T-cell (primary cell): ENCODE measurements around the gene GTPBP1. TPM values are rescaled to one million over a fixed set of nuclear protein-coding genes. Genes with fewer than 3 reads are reported as not detected.

Source experiments
- ATAC-seq, 4 experiments: fragments of 200-7000 bp in 3 of 4; fragments of 150-1000 bp in 1 of 4; cut with Tn5 transposase; replicated peaks in 1 of 4; 1 replicate in 3 of 4; 2 replicates in 1 of 4; pipeline ENCODE4 v1.10.0; 2021; ENCODE audit warnings: moderate library complexity in 3 of 4, mild to moderate bottlenecking in 2 of 4, moderate number of reproducible peaks in 1 of 4
- CTCF ChIA-PET, 2 donors: fragments of 300-600 bp; sonication (Branson Sonifier 250); formaldehyde crosslinking; loops; one replicate each; lab custom pipeline; 2022; ENCODE audit warnings: antibody characterized with exemption in 2 of 2; lab: Charles Lee
- POLR2A ChIA-PET, 2 donors: fragments of 300-600 bp; sonication (Branson Sonifier 250); formaldehyde crosslinking; loops; one replicate each; lab custom pipeline; 2022; ENCODE audit warnings: antibody characterized with exemption in 2 of 2; lab: Charles Lee
- DNase-seq, 35 experiments: peaks; one replicate each; pipeline versions ENCODE4 v3.0.0 to v3.0.0-alpha.2; 2013 to 2023
- H3K27ac ChIP-seq: one replicate; pipeline ENCODE4 v1.5.1; 2013; ENCODE audit warnings: low read length
- H3K27me3 ChIP-seq, 2 experiments: replicated peaks in 1 of 2; 1 replicate in 1 of 2; 2 replicates in 1 of 2; pipeline versions ENCODE4 v1.6.1 to v1.7.0; 2013; ENCODE audit warnings: low read length in 1 of 2, mixed read lengths in 1 of 2; ENCODE audit not compliant: control insufficient read depth in 2 of 2, insufficient read depth in 2 of 2; ENCODE audit errors: extremely low read depth in 1 of 2
- H3K36me3 ChIP-seq, 2 donors: 1 replicate in 1 of 2; 2 replicates in 1 of 2; pipeline versions ENCODE4 v1.6.1 to v1.7.0; 2013; ENCODE audit warnings: low read length in 1 of 2; ENCODE audit not compliant: control insufficient read depth in 2 of 2, insufficient read depth in 1 of 2; ENCODE audit errors: extremely low read depth in 1 of 2
- H3K4me1 ChIP-seq, 2 experiments: 1 replicate in 1 of 2; 2 replicates in 1 of 2; pipeline versions ENCODE4 v1.6.1 to v1.7.0; 2013; ENCODE audit warnings: low read length in 2 of 2, mixed read lengths in 1 of 2; ENCODE audit not compliant: insufficient read depth in 2 of 2, control insufficient read depth in 1 of 2; ENCODE audit errors: extremely low read depth in 1 of 2
- H3K4me3 ChIP-seq, 2 donors: 1 replicate in 1 of 2; 2 replicates in 1 of 2; pipeline versions ENCODE4 v1.5.1 to v1.7.0; 2013; ENCODE audit warnings: mild to moderate bottlenecking in 2 of 2, low read length in 1 of 2, moderate library complexity in 1 of 2; ENCODE audit not compliant: control insufficient read depth in 1 of 2; ENCODE audit errors: extremely low read depth in 1 of 2
- H3K9me3 ChIP-seq: 2 replicates; pipeline ENCODE4 v1.7.0; 2013
- H3K27ac Mint-ChIP-seq, 2 donors: one replicate each; pipeline ENCODE4 v1.8.0; 2020 to 2021; ENCODE audit warnings: mild to moderate bottlenecking in 2 of 2, mixed read lengths in 2 of 2
- H3K27me3 Mint-ChIP-seq, 2 donors: one replicate each; pipeline ENCODE4 v1.8.0; 2021 to 2022; ENCODE audit warnings: mixed read lengths in 2 of 2
- H3K36me3 Mint-ChIP-seq: one replicate; pipeline ENCODE4 v1.8.0; 2021; ENCODE audit warnings: mixed read lengths
- H3K4me1 Mint-ChIP-seq, 3 donors: one replicate each; pipeline ENCODE4 v1.8.0; 2020 to 2022; ENCODE audit warnings: mixed read lengths in 3 of 3, mild to moderate bottlenecking in 1 of 3
- H3K4me3 Mint-ChIP-seq, 3 donors: one replicate each; pipeline ENCODE4 v1.8.0; 2020 to 2022; ENCODE audit warnings: mild to moderate bottlenecking in 3 of 3, mixed read lengths in 3 of 3, moderate library complexity in 3 of 3
- H3K9me3 Mint-ChIP-seq, 3 donors: one replicate each; pipeline ENCODE4 v1.8.0; 2020 to 2022; ENCODE audit warnings: mixed read lengths in 3 of 3
- WGBS: methylation state at CpG from one replicate; pipeline ENCODE4 v1.1.5; 2013; ENCODE audit warnings: missing lambda C conversion rate; ENCODE audit not compliant: insufficient coverage; 5-methylcytosine and 5-hydroxymethylcytosine counted together
- total RNA-seq, 35 experiments: library from RNA in 6 of 35; stranded (reverse) in 6 of 35; fragments of 120-200 nt in 1 of 35; gene quantifications; one replicate each; pipeline versions ENCODE4 v1.2.1 to v1.2.4 and lab custom pipeline; 2013 to 2026

The GTPBP1 gene
- total RNA-seq, 5 donors from 2014 or later (not counting 1 experiment from before 2014, with no cell fraction given) = 79.1 to 229 (median 83.3) TPM

DNA sequence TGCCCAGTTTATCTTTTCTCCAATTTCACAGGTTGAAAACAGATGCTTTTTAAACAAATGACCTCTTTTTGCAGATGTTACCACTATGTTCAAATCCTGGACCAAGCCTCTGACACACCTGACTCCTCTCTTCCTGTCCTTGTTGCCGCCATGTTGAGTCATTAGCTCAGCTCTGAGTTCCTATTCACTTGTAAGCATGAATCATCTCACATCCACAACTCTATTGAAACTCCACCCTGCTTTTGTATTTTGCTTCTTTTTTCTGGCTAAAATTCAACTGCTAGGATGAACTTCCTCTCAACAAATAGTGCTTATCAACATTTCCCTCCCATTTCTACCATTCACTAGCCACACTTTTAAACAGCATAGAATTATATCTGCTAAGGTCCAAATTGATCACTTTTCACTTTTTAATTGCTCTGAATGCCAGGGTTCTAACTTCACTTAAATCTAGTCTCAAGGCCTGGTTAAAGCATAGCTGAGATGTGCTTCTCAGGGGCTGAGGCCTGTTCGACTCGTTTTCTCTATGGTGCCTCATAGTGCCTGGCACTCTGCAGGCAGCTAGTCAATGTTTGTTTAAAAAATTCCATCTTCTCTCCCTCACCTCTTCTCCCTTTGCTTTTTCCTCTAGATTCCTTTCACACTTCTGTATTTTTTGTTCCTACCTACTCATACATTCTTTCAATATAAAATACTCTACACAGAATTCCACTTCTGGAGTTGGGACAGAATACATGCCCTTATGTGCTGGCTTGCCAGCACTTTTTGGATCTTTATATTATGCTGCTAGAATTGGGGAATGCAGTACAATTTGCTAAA is 8.9 kb upstream of the GTPBP1 start:
- peak overlapping the region; percentile 29 for H3K27ac ChIP-seq
- peaks cover 53 to 76% (median 76%) of the 10 kb centered on the region in 3 donors for H3K4me1 Mint-ChIP-seq
- peaks cover 36% of the 10 kb centered on the region for H3K36me3 Mint-ChIP-seq
- H3K9me3 Mint-ChIP-seq = no peaks in the 10 kb centered on the region
- no peak overlapping the region for H3K4me3 ChIP-seq
- peak in 3 of 35 experiments; percentile 17 to 42 (median 39) for DNase-seq
- H3K27ac Mint-ChIP-seq = peak overlapping the region; percentile 85 to 93
- H3K9me3 ChIP-seq = no peaks in the 10 kb centered on the region
- H3K4me3 Mint-ChIP-seq = peak overlapping the region; percentile 49 to 97 (median 91)
- peaks cover 0 to 11% of the 10 kb centered on the region in 2 donors for H3K36me3 ChIP-seq
- no peaks in the 10 kb centered on the region for H3K27me3 Mint-ChIP-seq
- 50% methylated on average over 1 of the region's 3 CpGs for WGBS
- POLR2A ChIA-PET = interaction anchor here (0.7 to 0.9 kb wide), 2 partner anchors 8 to 55 kb away, joined by 3 to 4 read pairs; no protein-coding TSS in a partner anchor
- no peaks in the 10 kb centered on the region for H3K27me3 ChIP-seq
- H3K4me1 ChIP-seq = peaks cover 20 to 36% of the 10 kb centered on the region in 2 experiments
- peak in 3 of 4 experiments; percentile 29 to 38 (median 33) for ATAC-seq
- CTCF ChIA-PET = interaction anchor here in 1 of 2 donors (4.0 kb wide), 1 partner anchor 15 kb away, joined by 25 read pairs; the partner anchor contains the start of gene TOMM22

DNA sequence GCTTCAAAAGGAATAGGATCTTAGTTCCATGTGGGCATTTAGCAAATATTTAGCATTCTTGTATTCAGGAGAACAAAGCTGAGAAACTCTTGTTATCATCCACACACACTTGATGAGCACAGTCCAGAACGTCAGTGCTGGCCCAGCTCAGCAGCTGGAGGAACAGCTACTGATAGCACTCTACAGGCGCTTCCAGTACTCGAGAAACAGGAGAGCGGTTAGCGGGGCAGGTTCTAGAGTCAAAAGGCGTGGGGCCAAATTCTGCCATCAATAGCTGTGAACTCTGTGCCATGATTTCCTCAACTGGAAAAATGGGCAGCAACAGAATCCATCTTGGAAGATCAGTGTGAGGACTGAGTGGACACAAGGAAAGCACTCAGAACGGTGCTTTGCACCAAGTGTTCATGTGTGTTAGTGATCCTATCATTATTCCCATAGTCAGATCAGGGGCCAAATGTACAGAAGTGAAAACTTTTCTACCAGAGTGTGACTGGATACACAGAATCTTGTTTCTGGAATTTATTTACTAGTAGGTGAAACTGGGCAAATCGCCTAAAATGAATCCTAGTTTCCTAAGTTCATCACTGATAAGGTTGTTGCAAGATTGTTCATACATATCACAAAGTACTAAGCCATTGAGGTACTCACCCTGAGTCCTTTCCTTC is 8.2 kb upstream of the GTPBP1 start:
- POLR2A ChIA-PET = interaction anchor here (0.5 to 2.5 kb wide), 6 partner anchors 9 to 1375 kb away, joined by 3 to 20 read pairs (median 3); partner anchors contain the start of gene TOMM22 (in 1 of the 2)
- peaks cover 53 to 78% (median 76%) of the 10 kb centered on the region in 3 donors for H3K4me1 Mint-ChIP-seq
- peak overlapping the region; percentile 49 to 97 (median 91) for H3K4me3 Mint-ChIP-seq
- no peaks in the 10 kb centered on the region for H3K9me3 Mint-ChIP-seq
- ATAC-seq (no peak), DNase-seq (no peak)
- Histone ChIP-seq H3K36me3 (peaks cover 0 to 6% of the 10 kb centered on the region in 2 donors), H3K4me3 (no peak overlapping the region), H3K27me3 (no peaks in the 10 kb centered on the region), H3K4me1 (peaks cover 20 to 43% of the 10 kb centered on the region in 2 experiments), H3K9me3 (no peaks in the 10 kb centered on the region), H3K27ac (peak overlapping the region; percentile 29)
- WGBS = 81% methylated on average over 6 of the region's 8 CpGs
- peak overlapping the region; percentile 85 to 93 for H3K27ac Mint-ChIP-seq
- no peaks in the 10 kb centered on the region for H3K27me3 Mint-ChIP-seq
- CTCF ChIA-PET = interaction anchor here in 1 of 2 donors (0.6 to 4.0 kb wide), 3 partner anchors 13 to 37 kb away, joined by 3 to 25 read pairs (median 4); partner anchors contain the start of gene TOMM22
- H3K36me3 Mint-ChIP-seq = peaks cover 31% of the 10 kb centered on the region

DNA sequence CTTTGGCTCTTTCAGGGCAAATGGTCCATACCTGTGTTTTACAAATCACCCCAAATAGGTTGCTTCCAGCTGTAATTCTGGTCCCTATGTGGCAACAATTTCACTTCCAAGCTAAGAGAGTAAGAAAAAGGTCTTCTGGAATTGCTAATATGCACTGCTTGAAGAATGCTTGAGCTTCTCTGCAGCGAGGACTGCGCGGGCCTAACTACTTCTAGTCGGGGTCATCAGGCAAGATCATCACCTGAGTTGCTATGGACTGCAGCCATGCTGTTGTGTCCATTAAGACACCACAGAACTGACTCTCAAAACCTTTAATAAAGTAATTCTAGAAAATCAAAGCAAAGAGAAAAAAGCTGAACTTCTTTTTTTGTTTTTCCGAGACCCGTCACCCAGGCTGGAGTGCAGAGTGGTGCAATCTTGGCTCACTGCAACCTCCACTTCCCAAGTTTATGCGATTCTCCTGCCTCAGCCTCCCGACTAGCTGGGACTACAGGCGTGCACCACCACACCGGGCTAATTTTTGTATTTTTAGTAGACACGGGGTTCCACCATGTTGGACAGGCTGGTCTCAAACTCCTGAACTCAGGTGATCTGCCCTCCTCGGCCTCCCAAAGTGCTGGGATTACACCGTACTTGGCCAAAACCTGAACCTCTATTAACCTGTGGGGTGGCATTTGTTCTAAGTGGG is 7.2 kb upstream of the GTPBP1 start:
- Histone ChIP-seq H3K4me3 (no peak overlapping the region), H3K27me3 (no peaks in the 10 kb centered on the region), H3K27ac (peak overlapping the region; percentile 87), H3K9me3 (no peaks in the 10 kb centered on the region), H3K36me3 (peaks cover 0 to 6% of the 10 kb centered on the region in 2 donors), H3K4me1 (peaks cover 20 to 43% of the 10 kb centered on the region in 2 experiments)
- Mint-ChIP-seq H3K36me3 (peaks cover 25% of the 10 kb centered on the region), H3K4me1 (peaks cover 45 to 69% (median 67%) of the 10 kb centered on the region in 3 donors), H3K27ac (peak overlapping the region; percentile 85 to 91), H3K4me3 (peak overlapping the region; percentile 82 to 97 (median 91)), H3K9me3 (no peaks in the 10 kb centered on the region), H3K27me3 (no peaks in the 10 kb centered on the region)
- ChIA-PET POLR2A (interaction anchor here (0.5 to 2.5 kb wide), 7 partner anchors 16 to 1374 kb away, joined by 3 to 20 read pairs (median 3); partner anchors contain the start of gene TOMM22 (in 2 of the 2)), CTCF (interaction anchor here in 1 of 2 donors (0.6 to 4.0 kb wide), 3 partner anchors 14 to 36 kb away, joined by 3 to 25 read pairs (median 4); partner anchors contain the start of gene TOMM22)
- ATAC-seq (no peak), DNase-seq (no peak)
- 92% methylated on average over 12 of the region's 13 CpGs for WGBS

DNA sequence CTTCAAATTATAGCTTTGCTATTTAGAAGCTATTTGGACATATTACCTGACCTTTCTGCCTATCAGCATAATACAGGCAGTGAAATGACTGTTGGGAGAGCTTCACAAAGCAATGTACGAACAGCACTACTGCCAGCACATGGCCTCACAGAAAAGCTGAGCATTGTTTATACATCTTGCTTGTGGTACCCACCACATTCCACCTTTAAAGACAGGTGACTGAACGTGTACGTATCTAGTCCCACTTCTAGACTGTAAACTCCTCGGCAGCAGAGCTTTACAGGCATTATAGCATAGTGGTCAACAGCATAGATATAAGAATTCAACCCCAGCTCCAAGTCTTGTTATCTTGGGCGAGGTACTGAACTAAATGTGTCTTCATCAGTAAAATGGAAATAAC is 6.6 kb upstream of the GTPBP1 start:
- H3K27ac Mint-ChIP-seq = peak overlapping the region; percentile 85 to 91
- WGBS = 80% methylated on average over 1 of the region's 5 CpGs
- POLR2A ChIA-PET = interaction anchor here (0.6 to 2.5 kb wide), 5 partner anchors 16 to 299 kb away, joined by 3 to 20 read pairs (median 6); partner anchors contain the start of gene TOMM22 (in 2 of the 2)

DNA sequence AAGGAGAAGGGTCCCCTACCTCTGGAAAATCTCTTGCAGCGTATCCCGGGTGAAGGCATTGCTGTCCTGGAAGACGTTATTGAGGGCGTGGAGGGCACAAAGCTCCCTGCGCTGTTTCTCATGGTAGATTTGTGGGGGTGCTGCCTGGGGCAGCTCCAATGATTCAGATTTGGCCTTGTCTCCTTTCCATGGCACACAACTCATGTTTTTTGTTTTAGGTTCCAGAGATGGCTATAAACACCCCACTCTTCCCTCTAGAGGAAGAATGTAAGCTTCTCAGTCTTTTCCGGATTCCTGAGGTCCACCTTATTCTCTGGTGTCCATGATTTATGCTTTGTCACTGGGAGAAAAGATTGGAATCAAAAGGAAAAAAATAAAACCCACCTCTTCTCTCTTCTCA is 6.0 kb upstream of the GTPBP1 start:
- no peak for ATAC-seq
- ChIA-PET CTCF (interaction anchor here in 1 of 2 donors (0.9 to 4.0 kb wide), 2 partner anchors 18 to 22 kb away, joined by 3 to 25 read pairs; partner anchors contain the start of gene TOMM22), POLR2A (interaction anchor here (1.0 to 2.5 kb wide), 4 partner anchors 15 to 299 kb away, joined by 3 to 20 read pairs (median 8); partner anchors contain the start of gene TOMM22 (in 2 of the 2))
- H3K4me1 ChIP-seq = peaks cover 23 to 47% of the 10 kb centered on the region in 2 experiments
- peak in 1 of 35 experiments; percentile 27 for DNase-seq
- no peaks in the 10 kb centered on the region for H3K27me3 Mint-ChIP-seq
- H3K27ac ChIP-seq = peak overlapping the region; percentile 87
- peaks cover 43 to 68% (median 60%) of the 10 kb centered on the region in 3 donors for H3K4me1 Mint-ChIP-seq
- peaks cover 0 to 6% of the 10 kb centered on the region in 2 donors for H3K36me3 ChIP-seq
- H3K36me3 Mint-ChIP-seq = peaks cover 18% of the 10 kb centered on the region
- H3K27ac Mint-ChIP-seq = peak overlapping the region; percentile 85 to 91
- 80% methylated on average over 2 of the region's 6 CpGs for WGBS
- peak overlapping the region; percentile 82 to 97 (median 91) for H3K4me3 Mint-ChIP-seq
- no peaks in the 10 kb centered on the region for H3K9me3 ChIP-seq
- no peaks in the 10 kb centered on the region for H3K27me3 ChIP-seq
- H3K4me3 ChIP-seq = peak overlapping the region in 1 of 2 donors; percentile 54
- H3K9me3 Mint-ChIP-seq = no peaks in the 10 kb centered on the region

More for the DNA sequence above, 6.6 kb upstream of the GTPBP1 start:
- Histone ChIP-seq H3K4me1 (peaks cover 20 to 43% of the 10 kb centered on the region in 2 experiments), H3K9me3 (no peaks in the 10 kb centered on the region), H3K27me3 (no peaks in the 10 kb centered on the region), H3K36me3 (peaks cover 0 to 6% of the 10 kb centered on the region in 2 donors), H3K4me3 (peak overlapping the region in 1 of 2 donors; percentile 54), H3K27ac (peak overlapping the region; percentile 87)
- Mint-ChIP-seq H3K4me1 (peaks cover 42 to 68% (median 61%) of the 10 kb centered on the region in 3 donors), H3K27me3 (no peaks in the 10 kb centered on the region), H3K4me3 (peak overlapping the region; percentile 82 to 97 (median 91)), H3K36me3 (peaks cover 22% of the 10 kb centered on the region), H3K9me3 (no peaks in the 10 kb centered on the region)
- CTCF ChIA-PET = interaction anchor here in 1 of 2 donors (0.9 to 4.0 kb wide), 2 partner anchors 17 to 21 kb away, joined by 3 to 25 read pairs; partner anchors contain the start of gene TOMM22
- ATAC-seq (no peak), DNase-seq (no peak)
